Measurements from ENCODE around the gene RANBP17. TPM values are rescaled to one million over a fixed set of nuclear protein-coding genes. Genes with fewer than 3 reads are reported as not detected.

The RANBP17 gene
- total and polyA plus RNA-seq, 2 donors from 2014 or later, result 2.0 to 15.4 TPM

- H3K4me3 ChIP-seq (ENCODE audit: low read length in 3 of 3), result no peak overlapping the region
- no peak for TF ChIP-seq CTCF (IDR thresholded peaks at IDR 0.05; ENCODE audit: borderline replicate concordance, extremely low read depth, insufficient read depth)
- H3K4me1 ChIP-seq (ENCODE audit: control insufficient read depth in 2 of 3, insufficient read depth in 2 of 3, low read depth in 1 of 3, low read length in 3 of 3), result no peaks in the 10 kb centered on the region
- intact Hi-C loops (cut with DNase I), result no loop called here
- no peaks in the 10 kb centered on the region for H3K9me3 ChIP-seq (ENCODE audit: control insufficient read depth in 2 of 3, insufficient read depth in 1 of 3, low read length in 3 of 3)
- H3K36me3 ChIP-seq (ENCODE audit: control insufficient read depth in 2 of 3, insufficient read depth in 3 of 3, low read length in 3 of 3), result no peaks in the 10 kb centered on the region
- H3K27ac ChIP-seq (ENCODE audit: low read depth in 2 of 2, low read length in 2 of 2), result no peak overlapping the region
- H3K9ac ChIP-seq (ENCODE audit: low read length in 3 of 3), result no peak overlapping the region
- no peak for FAIRE-seq
- no peak for DNase-seq
- H3K27me3 ChIP-seq (ENCODE audit: control insufficient read depth, insufficient read depth, low read length), result no peaks in the 10 kb centered on the region
Observed at GRCh38 chr5:171285465-171285864, 423.6 kb downstream of the RANBP17 start.

- Histone ChIP-seq H3K36me3 (ENCODE audit: control insufficient read depth in 2 of 3, insufficient read depth in 3 of 3, low read length in 3 of 3) (no peaks in the 10 kb centered on the region), H3K4me1 (ENCODE audit: control insufficient read depth in 2 of 3, insufficient read depth in 2 of 3, low read depth in 1 of 3, low read length in 3 of 3) (no peaks in the 10 kb centered on the region), H3K9ac (ENCODE audit: low read length in 3 of 3) (no peak overlapping the region), H3K27me3 (ENCODE audit: control insufficient read depth, insufficient read depth, low read length) (no peaks in the 10 kb centered on the region), H3K9me3 (ENCODE audit: control insufficient read depth in 2 of 3, insufficient read depth in 1 of 3, low read length in 3 of 3) (no peaks in the 10 kb centered on the region), H3K4me3 (ENCODE audit: low read length in 3 of 3) (no peak overlapping the region), H3K27ac (ENCODE audit: low read depth in 2 of 2, low read length in 2 of 2) (no peak overlapping the region)
- no peak for TF ChIP-seq CTCF (IDR thresholded peaks at IDR 0.05; ENCODE audit: borderline replicate concordance, extremely low read depth, insufficient read depth)
- DNase-seq, result no peak
- no peak for FAIRE-seq
- intact Hi-C loops (cut with DNase I), result no loop called here
Observed at GRCh38 chr5:171288066-171288465, 426.2 kb downstream of the RANBP17 start.

GRCh38 chr5:171291371-171291770 is 429.6 kb downstream of the RANBP17 start:
- TF ChIP-seq CTCF (IDR thresholded peaks at IDR 0.05; ENCODE audit: borderline replicate concordance, extremely low read depth, insufficient read depth), result no peak
- FAIRE-seq (no peak), DNase-seq (no peak)
- intact Hi-C loops (cut with DNase I), result no loop called here
- Histone ChIP-seq H3K9me3 (ENCODE audit: control insufficient read depth in 2 of 3, insufficient read depth in 1 of 3, low read length in 3 of 3) (no peaks in the 10 kb centered on the region), H3K4me1 (ENCODE audit: control insufficient read depth in 2 of 3, insufficient read depth in 2 of 3, low read depth in 1 of 3, low read length in 3 of 3) (no peaks in the 10 kb centered on the region), H3K9ac (ENCODE audit: low read length in 3 of 3) (no peak overlapping the region), H3K27me3 (ENCODE audit: control insufficient read depth, insufficient read depth, low read length) (no peaks in the 10 kb centered on the region), H3K4me3 (ENCODE audit: low read length in 3 of 3) (no peak overlapping the region), H3K27ac (ENCODE audit: low read depth in 2 of 2, low read length in 2 of 2) (no peak overlapping the region), H3K36me3 (ENCODE audit: control insufficient read depth in 2 of 3, insufficient read depth in 3 of 3, low read length in 3 of 3) (no peaks in the 10 kb centered on the region)

- Histone ChIP-seq H3K27ac (ENCODE audit: low read depth in 2 of 2, low read length in 2 of 2) (no peak overlapping the region), H3K36me3 (ENCODE audit: control insufficient read depth in 2 of 3, insufficient read depth in 3 of 3, low read length in 3 of 3) (no peaks in the 10 kb centered on the region), H3K4me3 (ENCODE audit: low read length in 3 of 3) (no peak overlapping the region), H3K9me3 (ENCODE audit: control insufficient read depth in 2 of 3, insufficient read depth in 1 of 3, low read length in 3 of 3) (no peaks in the 10 kb centered on the region), H3K9ac (ENCODE audit: low read length in 3 of 3) (no peak overlapping the region), H3K4me1 (ENCODE audit: control insufficient read depth in 2 of 3, insufficient read depth in 2 of 3, low read depth in 1 of 3, low read length in 3 of 3) (no peaks in the 10 kb centered on the region), H3K27me3 (ENCODE audit: control insufficient read depth, insufficient read depth, low read length) (no peaks in the 10 kb centered on the region)
- DNase-seq (no peak), FAIRE-seq (no peak)
- intact Hi-C loops (cut with DNase I), result no loop called here
- no peak for TF ChIP-seq CTCF (IDR thresholded peaks at IDR 0.05; ENCODE audit: borderline replicate concordance, extremely low read depth, insufficient read depth)
Observed at GRCh38 chr5:171295299-171295698, 433.5 kb downstream of the RANBP17 start.
